ENCODE results near the gene KIRREL1.

GRCh38 chr1:157967205-157967604 lies 26.2 kb upstream of the KIRREL1 start:
- TF ChIP-seq CTCF (IDR thresholded peaks at IDR 0.05; ENCODE audit: control extremely low read depth in 1 of 3, insufficient read depth in 1 of 3, low read depth in 1 of 3, low read length in 3 of 3) = no peak
- TF ChIP-seq BCL11A (IDR thresholded peaks at IDR 0.05; ENCODE audit: low read depth in 2 of 2, low read length in 2 of 2) = no peak
- TF ChIP-seq RXRA (IDR thresholded peaks at IDR 0.05; ENCODE audit: insufficient read depth, low read depth, low read length) = no peak
- TF ChIP-seq SP1 (IDR thresholded peaks at IDR 0.05; ENCODE audit: low read depth, low read length) = no peak
- no peak for TF ChIP-seq EZH2 (IDR thresholded peaks at IDR 0.05; ENCODE audit: low read depth, low read length, severe bottlenecking)
- TF ChIP-seq TCF12 (IDR thresholded peaks at IDR 0.05; ENCODE audit: low read depth, low read length) = no peak
- TF ChIP-seq CBX5 (IDR thresholded peaks at IDR 0.05; ENCODE audit: low read depth, low read length) = no peak
- TF ChIP-seq JUND (IDR thresholded peaks at IDR 0.05; ENCODE audit: low read length) = no peak
- TF ChIP-seq MAFK (IDR thresholded peaks at IDR 0.05; ENCODE audit: low read depth, low read length) = no peak
- no peak for TF ChIP-seq SIN3A (conservative IDR thresholded peaks at IDR 0.05 in 1 of 2, IDR thresholded peaks at IDR 0.05 in 1 of 2; ENCODE audit: low read depth in 1 of 2, low read length in 2 of 2)
- TF ChIP-seq TEAD4 (IDR thresholded peaks at IDR 0.05; ENCODE audit: low read depth, low read length) = no peak
- TF ChIP-seq MAX (IDR thresholded peaks at IDR 0.05) = no peak
